ENCODE results near the gene RALGPS2.

The RALGPS2 gene

GRCh38 chr1:178867670-178868069, 142.6 kb downstream of the RALGPS2 start:
- DNase-seq (ENCODE audit: low spot score), result no peak

- no peak for DNase-seq (ENCODE audit: low spot score)
Measured at GRCh38 chr1:178868706-178869105, 143.7 kb downstream of the RALGPS2 start.

- DNase-seq (ENCODE audit: low spot score), result no peak
Measured at GRCh38 chr1:178869119-178869697, 144.2 kb downstream of the RALGPS2 start.

GRCh38 chr1:178870221-178870620, 145.2 kb downstream of the RALGPS2 start:
- DNase-seq (ENCODE audit: low spot score), result no peak

GRCh38 chr1:178870944-178871343, 145.9 kb downstream of the RALGPS2 start, which contains the start of gene ANGPTL1:
ANGPTL1 (minus strand) TSS chr1:178871077; CDS start chr1:178865776, 5,301 bp downstream.
- no peak for DNase-seq (ENCODE audit: low spot score)

- DNase-seq (ENCODE audit: low spot score), result no peak
Measured at GRCh38 chr1:178871551-178872320, 146.7 kb downstream of the RALGPS2 start.

- DNase-seq (ENCODE audit: low spot score), result no peak
Measured at GRCh38 chr1:178874966-178875365, 149.9 kb downstream of the RALGPS2 start.

GRCh38 chr1:178875936-178876335, 150.9 kb downstream of the RALGPS2 start:
- no peak for DNase-seq (ENCODE audit: low spot score)

- DNase-seq (ENCODE audit: low spot score), result no peak
Measured at GRCh38 chr1:178877896-178878295, 152.9 kb downstream of the RALGPS2 start.

GRCh38 chr1:178881950-178882349, 156.9 kb downstream of the RALGPS2 start:
- no peak for DNase-seq (ENCODE audit: low spot score)

- DNase-seq (ENCODE audit: low spot score), result no peak
Measured at GRCh38 chr1:178885869-178886268, 160.8 kb downstream of the RALGPS2 start.

- no peak for DNase-seq (ENCODE audit: low spot score)
Measured at GRCh38 chr1:178886551-178886950, 161.5 kb downstream of the RALGPS2 start.

- DNase-seq (ENCODE audit: low spot score), result no peak
Measured at GRCh38 chr1:178895928-178896327, 170.9 kb downstream of the RALGPS2 start.

GRCh38 chr1:178898401-178898800, 173.4 kb downstream of the RALGPS2 start:
- no peak for DNase-seq (ENCODE audit: low spot score)

- no peak for DNase-seq (ENCODE audit: low spot score)
Measured at GRCh38 chr1:178899402-178899801, 174.4 kb downstream of the RALGPS2 start.

- DNase-seq (ENCODE audit: low spot score), result no peak
Measured at GRCh38 chr1:178901482-178902125, 176.6 kb downstream of the RALGPS2 start.

GRCh38 chr1:178908358-178908757, 183.3 kb downstream of the RALGPS2 start:
- DNase-seq (ENCODE audit: low spot score), result no peak

GRCh38 chr1:178910023-178910422, 185.0 kb downstream of the RALGPS2 start:
- no peak for DNase-seq (ENCODE audit: low spot score)

GRCh38 chr1:178912597-178912996, 187.6 kb downstream of the RALGPS2 start:
- no peak for DNase-seq (ENCODE audit: low spot score)

- no peak for DNase-seq (ENCODE audit: low spot score)
Measured at GRCh38 chr1:178916448-178917174, 191.6 kb downstream of the RALGPS2 start.

GRCh38 chr1:178918308-178918707, 193.3 kb downstream of the RALGPS2 start:
- no peak for DNase-seq (ENCODE audit: low spot score)

GRCh38 chr1:178918955-178919354, 193.9 kb downstream of the RALGPS2 start:
- no peak for DNase-seq (ENCODE audit: low spot score)

Data from CD4-positive, alpha-beta T cell treated with Interleukin-15 for 4 hours (primary cell).